IMR-90 (cell line): ENCODE results near the gene GPR15LG. TPM values are rescaled to one million over a fixed set of nuclear protein-coding genes. Genes with fewer than 3 reads are reported as not detected.

Experiments used
- ATAC-seq: fragments of 200-7000 bp; cut with Tn5 transposase; 2 replicates; pipeline ENCODE4 v1.9.1; 2020; ENCODE audit warnings: low read depth, mild to moderate bottlenecking, moderate library complexity
- BruUV-seq: library from RNA; stranded (reverse); fragments of 400-500 nt; replicated peaks from 2 replicates; lab custom pipeline; 2021; lab: Mats Ljungman, UMichigan
- CTCF ChIA-PET: fragments of 300-600 bp; formaldehyde crosslinking; extraction: SDS; loops from one replicate; lab custom pipeline; 2021; ENCODE audit warnings: antibody characterized with exemption; lab: Yijun Ruan, JAX
- POLR2A ChIA-PET: fragments of 300-600 bp; sonication (Branson Sonifier 250); formaldehyde crosslinking; loops from one replicate; lab custom pipeline; 2022; ENCODE audit warnings: antibody characterized with exemption; ENCODE audit not compliant: unreplicated experiment; lab: Charles Lee
- DNase-seq: peaks from one replicate; pipeline ENCODE4 v3.0.0; 2013
- H2AFZ ChIP-seq: replicated peaks from 2 replicates; pipeline ENCODE3; 2013; ENCODE audit warnings: low read length, mild to moderate bottlenecking; ENCODE audit not compliant: poor library complexity
- H2AK5ac ChIP-seq: 2 replicates; pipeline ENCODE4 v1.6.1; 2013; ENCODE audit warnings: low read depth, low read length, inconsistent platforms
- H2AK9ac ChIP-seq: replicated peaks from 2 replicates; pipeline ENCODE3; 2013; ENCODE audit warnings: mild to moderate bottlenecking, low read depth, low read length, moderate library complexity; ENCODE audit not compliant: poor library complexity
- H2BK120ac ChIP-seq: 2 replicates; pipeline ENCODE4 v1.6.1; 2013; ENCODE audit warnings: low read depth, low read length, inconsistent platforms
- H2BK15ac ChIP-seq: 3 replicates; pipeline ENCODE4 v1.6.1; 2013; ENCODE audit warnings: low read depth, low read length, inconsistent platforms
- H2BK20ac ChIP-seq: 2 replicates; pipeline ENCODE4 v1.6.1; 2013; ENCODE audit warnings: low read depth, mild to moderate bottlenecking, inconsistent platforms, low read length, moderate library complexity
- H2BK5ac ChIP-seq: 2 replicates; pipeline ENCODE4 v1.6.1; 2013; ENCODE audit warnings: mild to moderate bottlenecking, low read depth, low read length, inconsistent platforms; ENCODE audit not compliant: poor library complexity, severe bottlenecking
- H3K14ac ChIP-seq: replicated peaks from 2 replicates; pipeline ENCODE4 v1.6.1; 2013; ENCODE audit warnings: low read depth, low read length, inconsistent platforms
- H3K18ac ChIP-seq: 2 replicates; pipeline ENCODE4 v1.6.1; 2013; ENCODE audit warnings: low read depth, low read length, control low read depth
- H3K23ac ChIP-seq: 2 replicates; pipeline ENCODE4 v1.6.1; 2013; ENCODE audit warnings: low read depth, low read length, inconsistent platforms
- H3K27ac ChIP-seq: 2 replicates; pipeline ENCODE4 v1.5.1; 2013; ENCODE audit warnings: mild to moderate bottlenecking, control low read depth, low read length; ENCODE audit not compliant: insufficient read depth
- H3K27me3 ChIP-seq: 2 replicates; pipeline ENCODE4 v1.6.1; 2013; ENCODE audit warnings: low read length; ENCODE audit not compliant: control insufficient read depth, insufficient read depth
- H3K36me3 ChIP-seq: 2 replicates; pipeline ENCODE4 v1.6.1; 2013; ENCODE audit warnings: low read length, mixed read lengths; ENCODE audit not compliant: control insufficient read depth, insufficient read depth
- H3K4ac ChIP-seq: 2 replicates; pipeline ENCODE4 v1.6.1; 2013; ENCODE audit warnings: low read depth, low read length, inconsistent platforms
- H3K4me1 ChIP-seq: 2 replicates; pipeline ENCODE4 v1.6.1; 2013; ENCODE audit warnings: low read length, mixed read lengths; ENCODE audit not compliant: control insufficient read depth, insufficient read depth
- H3K4me2 ChIP-seq: 2 replicates; pipeline ENCODE4 v1.6.1; 2013; ENCODE audit warnings: low read depth, mild to moderate bottlenecking, control low read depth, low read length, moderate library complexity
- H3K4me3 ChIP-seq: 2 replicates; pipeline ENCODE4 v1.5.1; 2013; ENCODE audit warnings: low read depth, mild to moderate bottlenecking, control low read depth, low read length, moderate library complexity; ENCODE audit not compliant: insufficient read depth
- H3K56ac ChIP-seq: 2 replicates; pipeline ENCODE4 v1.6.1; 2013; ENCODE audit warnings: low read length, inconsistent platforms; ENCODE audit not compliant: insufficient read depth; ENCODE audit errors: extremely low read depth
- H3K79me1 ChIP-seq, 2 experiments: 2 replicates each; pipeline ENCODE4 v1.6.1; 2013; ENCODE audit warnings: low read length in 2 of 2, inconsistent platforms in 1 of 2, low read depth in 1 of 2
- H3K9ac ChIP-seq: 2 replicates; pipeline ENCODE4 v1.6.1; 2013; ENCODE audit warnings: low read depth, low read length, control low read depth
- H3K9me1 ChIP-seq: 2 replicates; pipeline ENCODE4 v1.6.1; 2013; ENCODE audit warnings: low read length, inconsistent platforms; ENCODE audit not compliant: insufficient read depth
- H3K9me3 ChIP-seq: 2 replicates; pipeline ENCODE4 v1.6.1; 2013; ENCODE audit warnings: low read length; ENCODE audit not compliant: control insufficient read depth, insufficient read depth
- H4K20me1 ChIP-seq: 2 replicates; pipeline ENCODE4 v1.6.1; 2013; ENCODE audit warnings: low read length, inconsistent platforms; ENCODE audit not compliant: insufficient read depth
- H4K5ac ChIP-seq: 2 replicates; pipeline ENCODE4 v1.6.1; 2013; ENCODE audit warnings: mild to moderate bottlenecking, low read depth, low read length, control low read depth
- H4K8ac ChIP-seq, 2 experiments: 2 replicates each; pipeline ENCODE4 v1.6.1; 2013; ENCODE audit warnings: low read depth in 2 of 2, low read length in 2 of 2, control low read depth in 1 of 2, inconsistent platforms in 1 of 2
- H4K91ac ChIP-seq: 2 replicates; pipeline ENCODE4 v1.6.1; 2013; ENCODE audit warnings: low read depth, low read length, inconsistent platforms; ENCODE audit not compliant: insufficient read depth
- BHLHE40 ChIP-seq: fragments of 150-350 bp; IDR thresholded peaks from 2 replicates; pipeline ENCODE4 v1.6.1; 2016; ENCODE audit warnings: mild to moderate bottlenecking, low read depth, low read length
- CEBPB ChIP-seq: IDR thresholded peaks from 2 replicates; pipeline ENCODE4 v1.6.1; 2012; ENCODE audit warnings: low read depth, low read length, improper control_type of control experiment
- CHD1 ChIP-seq: IDR thresholded peaks from 2 replicates; pipeline ENCODE4 v1.6.1; 2012; ENCODE audit warnings: low read depth, low read length, improper control_type of control experiment
- FOS ChIP-seq: fragments of 150-350 bp; IDR thresholded peaks from 2 replicates; pipeline ENCODE4 v1.6.1; 2016; ENCODE audit warnings: low read depth, low read length
- MAFK ChIP-seq: IDR thresholded peaks from 2 replicates; pipeline ENCODE4 v1.6.1; 2012; ENCODE audit warnings: low read depth, low read length, improper control_type of control experiment
- MAZ ChIP-seq: IDR thresholded peaks from 2 replicates; pipeline ENCODE4 v1.6.1; 2012; ENCODE audit warnings: low read depth, mild to moderate bottlenecking, low read length, improper control_type of control experiment, moderate library complexity, borderline replicate concordance
- MXI1 ChIP-seq: IDR thresholded peaks from 2 replicates; pipeline ENCODE4 v1.6.1; 2012; ENCODE audit warnings: low read depth, mild to moderate bottlenecking, low read length, moderate library complexity, borderline replicate concordance
- NFE2L2 ChIP-seq: fragments of 150-350 bp; IDR thresholded peaks from 2 replicates; pipeline ENCODE4 v1.6.1; 2016; ENCODE audit warnings: low read depth, mild to moderate bottlenecking, low read length
- POLR2A ChIP-seq: IDR thresholded peaks from 2 replicates; pipeline ENCODE4 v1.6.1; 2012; ENCODE audit warnings: mild to moderate bottlenecking, low read depth, low read length
- RAD21 ChIP-seq: IDR thresholded peaks from 2 replicates; pipeline ENCODE4 v1.6.1; 2012; ENCODE audit warnings: low read length, improper control_type of control experiment
- RCOR1 ChIP-seq: IDR thresholded peaks from 2 replicates; pipeline ENCODE4 v1.6.1; 2012; ENCODE audit warnings: mild to moderate bottlenecking, low read length, improper control_type of control experiment; ENCODE audit not compliant: insufficient replicate concordance
- RFX5 ChIP-seq: IDR thresholded peaks from 2 replicates; pipeline ENCODE4 v1.8.0; 2012; ENCODE audit warnings: low read depth, mild to moderate bottlenecking, low read length, moderate library complexity
- SMC3 ChIP-seq: fragments of 150-350 bp; IDR thresholded peaks from 2 replicates; pipeline ENCODE4 v1.6.1; 2016; ENCODE audit warnings: low read depth, mild to moderate bottlenecking, antibody characterized with exemption, low read length, moderate library complexity
- WGBS, 2 experiments: methylation state at CpG; one replicate each; pipeline versions ENCODE4 v1.1.5 to v1.1.7; 2013; ENCODE audit warnings: missing lambda C conversion rate in 2 of 2; ENCODE audit not compliant: insufficient read length in 1 of 2; ENCODE audit errors: extremely low coverage in 2 of 2; 5-methylcytosine and 5-hydroxymethylcytosine counted together
- dilution Hi-C: fragments of 300-500 bp; cut with HindIII; formaldehyde crosslinking; loops from one replicate; pipeline ENCODE4 v1.14.3; 2018; ENCODE audit warnings: low sequenced_read_pairs; ENCODE audit not compliant: unreplicated experiment
- in situ Hi-C: fragments of 300-500 bp; cut with MboI; formaldehyde crosslinking; loops from 3 replicates; pipeline ENCODE4 v1.14.3; 2019; ENCODE audit warnings: low sequenced_read_pairs, inconsistent platforms, mixed read lengths
- intact Hi-C: fragments of 100-400 bp; cut with micrococcal nuclease; formaldehyde crosslinking; loops from 2 replicates; pipeline ENCODE4 v1.10.0; 2022
- polyA plus RNA-seq, 3 experiments: library from polyadenylated mRNA; depleted of rRNA; stranded (reverse); fragments of >200 nt; gene quantifications; 2 replicates each; pipeline ENCODE4 v1.2.3, GENCODE V29; 2012; ENCODE audit warnings: low replicate concordance in 1 of 3
- total RNA-seq: library from RNA; depleted of rRNA; stranded (reverse); fragments of >200 nt; gene quantifications from 2 replicates; pipeline ENCODE4 v1.2.3, GENCODE V29; 2012
- TF ChIP-seq, protein P1 (sequence below): fragments of 150-350 bp; IDR thresholded peaks from 2 replicates; pipeline ENCODE4 v1.6.1; 2017; ENCODE audit warnings: mild to moderate bottlenecking, antibody characterized with exemption, low read length, low read depth
- TF ChIP-seq, protein P2 (sequence below): conservative IDR thresholded peaks from 2 replicates; pipeline ENCODE4 v1.5.1; 2012; ENCODE audit warnings: mild to moderate bottlenecking, low read depth, low read length, improper control_type of control experiment
- TF ChIP-seq, protein P3 (sequence below): fragments of 150-350 bp; IDR thresholded peaks from 2 replicates; pipeline ENCODE4 v1.6.1; 2016; ENCODE audit warnings: low read depth, mild to moderate bottlenecking, low read length, moderate library complexity, borderline replicate concordance

The GPR15LG gene
- total and polyA plus RNA-seq, 2 of the 4 experiments (the other 2 are of a cell fraction) = not detected

DNA sequence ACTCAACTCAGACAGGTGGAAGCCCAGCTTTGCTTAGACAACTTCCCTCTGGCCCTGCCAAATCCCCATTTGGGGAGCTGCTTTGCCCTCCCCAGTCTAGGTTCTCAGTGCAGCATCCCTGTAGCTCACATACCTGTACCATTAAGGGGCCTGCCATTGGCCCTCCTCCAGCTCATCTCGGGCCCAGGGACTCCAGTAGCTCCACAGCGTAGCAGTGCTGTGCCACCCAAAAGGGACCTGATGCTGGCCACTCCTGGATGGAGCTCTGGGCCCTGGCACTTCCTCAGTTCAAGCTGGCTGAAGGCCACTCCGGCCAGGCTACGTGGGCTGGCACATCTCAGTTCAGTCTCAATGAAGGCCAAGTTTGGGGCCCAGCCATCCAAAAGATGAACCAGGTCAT is 60.3 kb downstream of the GPR15LG start:
- in situ Hi-C loops (no loop called here), intact Hi-C loops (no loop called here), dilution Hi-C loops (no loop called here)
- no peaks in the 10 kb centered on the region; the same call in 1 of the 2 replicates for H4K20me1 ChIP-seq
- H2BK120ac ChIP-seq = no peak overlapping the region
- ATAC-seq = no peak
- H3K4me2 ChIP-seq = no peak overlapping the region
- TF ChIP-seq POLR2A = no peak
- TF ChIP-seq, protein P1, sequence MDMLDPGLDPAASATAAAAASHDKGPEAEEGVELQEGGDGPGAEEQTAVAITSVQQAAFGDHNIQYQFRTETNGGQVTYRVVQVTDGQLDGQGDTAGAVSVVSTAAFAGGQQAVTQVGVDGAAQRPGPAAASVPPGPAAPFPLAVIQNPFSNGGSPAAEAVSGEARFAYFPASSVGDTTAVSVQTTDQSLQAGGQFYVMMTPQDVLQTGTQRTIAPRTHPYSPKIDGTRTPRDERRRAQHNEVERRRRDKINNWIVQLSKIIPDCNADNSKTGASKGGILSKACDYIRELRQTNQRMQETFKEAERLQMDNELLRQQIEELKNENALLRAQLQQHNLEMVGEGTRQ = no peak
- no peak for TF ChIP-seq MAZ
- TF ChIP-seq RAD21 = no peak
- TF ChIP-seq MAFK = no peak
- TF ChIP-seq, protein P2, sequence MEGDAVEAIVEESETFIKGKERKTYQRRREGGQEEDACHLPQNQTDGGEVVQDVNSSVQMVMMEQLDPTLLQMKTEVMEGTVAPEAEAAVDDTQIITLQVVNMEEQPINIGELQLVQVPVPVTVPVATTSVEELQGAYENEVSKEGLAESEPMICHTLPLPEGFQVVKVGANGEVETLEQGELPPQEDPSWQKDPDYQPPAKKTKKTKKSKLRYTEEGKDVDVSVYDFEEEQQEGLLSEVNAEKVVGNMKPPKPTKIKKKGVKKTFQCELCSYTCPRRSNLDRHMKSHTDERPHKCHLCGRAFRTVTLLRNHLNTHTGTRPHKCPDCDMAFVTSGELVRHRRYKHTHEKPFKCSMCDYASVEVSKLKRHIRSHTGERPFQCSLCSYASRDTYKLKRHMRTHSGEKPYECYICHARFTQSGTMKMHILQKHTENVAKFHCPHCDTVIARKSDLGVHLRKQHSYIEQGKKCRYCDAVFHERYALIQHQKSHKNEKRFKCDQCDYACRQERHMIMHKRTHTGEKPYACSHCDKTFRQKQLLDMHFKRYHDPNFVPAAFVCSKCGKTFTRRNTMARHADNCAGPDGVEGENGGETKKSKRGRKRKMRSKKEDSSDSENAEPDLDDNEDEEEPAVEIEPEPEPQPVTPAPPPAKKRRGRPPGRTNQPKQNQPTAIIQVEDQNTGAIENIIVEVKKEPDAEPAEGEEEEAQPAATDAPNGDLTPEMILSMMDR = no peak
- no peak for TF ChIP-seq CHD1
- TF ChIP-seq SMC3 = no peak
- TF ChIP-seq RCOR1 = no peak
- no peak for TF ChIP-seq RFX5
- TF ChIP-seq, protein P3, sequence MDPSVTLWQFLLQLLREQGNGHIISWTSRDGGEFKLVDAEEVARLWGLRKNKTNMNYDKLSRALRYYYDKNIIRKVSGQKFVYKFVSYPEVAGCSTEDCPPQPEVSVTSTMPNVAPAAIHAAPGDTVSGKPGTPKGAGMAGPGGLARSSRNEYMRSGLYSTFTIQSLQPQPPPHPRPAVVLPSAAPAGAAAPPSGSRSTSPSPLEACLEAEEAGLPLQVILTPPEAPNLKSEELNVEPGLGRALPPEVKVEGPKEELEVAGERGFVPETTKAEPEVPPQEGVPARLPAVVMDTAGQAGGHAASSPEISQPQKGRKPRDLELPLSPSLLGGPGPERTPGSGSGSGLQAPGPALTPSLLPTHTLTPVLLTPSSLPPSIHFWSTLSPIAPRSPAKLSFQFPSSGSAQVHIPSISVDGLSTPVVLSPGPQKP = no peak
- no peak for TF ChIP-seq FOS
- TF ChIP-seq BHLHE40 = no peak
- TF ChIP-seq MXI1 = no peak
- TF ChIP-seq NFE2L2 = no peak
- no peak for TF ChIP-seq CEBPB
- H2AFZ ChIP-seq = no peak overlapping the region
- H2BK5ac ChIP-seq = no peak overlapping the region
- no peaks in the 10 kb centered on the region for H3K79me1 ChIP-seq
- H3K4ac ChIP-seq = no peak overlapping the region
- CTCF ChIA-PET = interaction anchor here (0.6 kb wide), 1 partner anchor 86 kb away, joined by 6 read pairs; no protein-coding TSS in a partner anchor
- no peaks in the 10 kb centered on the region for H3K9me1 ChIP-seq
- no peak overlapping the region for H2AK9ac ChIP-seq
- H3K14ac ChIP-seq = no peak overlapping the region
- no peak overlapping the region for H2BK15ac ChIP-seq
- H3K27me3 ChIP-seq = peaks cover 11% of the 10 kb centered on the region; the same call in 1 of the 2 replicates
- no peak overlapping the region for H4K5ac ChIP-seq
- no peak overlapping the region for H4K8ac ChIP-seq
- no peak overlapping the region for H3K56ac ChIP-seq
- no peaks in the 10 kb centered on the region for H3K4me1 ChIP-seq
- H3K9ac ChIP-seq = no peak overlapping the region
- no peak overlapping the region for H3K4me3 ChIP-seq
- no peak for DNase-seq
- H3K27ac ChIP-seq = no peak overlapping the region
- no peaks in the 10 kb centered on the region for H3K36me3 ChIP-seq
- no TSS peak for BruUV-seq
- no peak overlapping the region for H3K18ac ChIP-seq
- H4K91ac ChIP-seq = no peak overlapping the region
- no peak overlapping the region for H3K23ac ChIP-seq
- no peaks in the 10 kb centered on the region for H3K9me3 ChIP-seq
- POLR2A ChIA-PET = no interaction called here
- H2AK5ac ChIP-seq = no peak overlapping the region
- H2BK20ac ChIP-seq = no peak overlapping the region
- 60% methylated on average over 2 of the region's 4 CpGs; no CpG with 5 or more reads in 1 of the 2 experiments for WGBS, 2 experiments
